Esophagus squamous epithelium (tissue), 5 donors: ENCODE data around the gene HMHB1. TPM values are rescaled to one million over a fixed set of nuclear protein-coding genes. Genes with fewer than 3 reads are reported as not detected.

Experiments
- DNase-seq: peaks from one replicate; lab custom pipeline; 2025; lab: John Stamatoyannopoulos, UW
- H3K27ac ChIP-seq, 4 donors: fragments of 200-600 bp; sonication (generic); one replicate each; pipeline ENCODE4 v1.5.1; 2016 to 2019; ENCODE audit warnings: mild to moderate bottlenecking in 1 of 4
- H3K27me3 ChIP-seq, 4 donors: fragments of 200-600 bp; sonication (generic); 1 replicate in 3 of 4; 2 replicates in 1 of 4; pipeline versions ENCODE4 v1.5.1 to v1.6.0; 2017 to 2021; ENCODE audit warnings: antibody characterized with exemption in 1 of 4
- H3K36me3 ChIP-seq, 3 donors: fragments of 200-600 bp; sonication (generic); one replicate each; pipeline ENCODE4 v1.5.1; 2016 to 2019
- H3K4me1 ChIP-seq, 3 donors: fragments of 200-600 bp; sonication (generic); one replicate each; pipeline ENCODE4 v1.5.1; 2017 to 2019
- H3K4me3 ChIP-seq, 4 donors: fragments of 200-600 bp; sonication (generic); 1 replicate in 3 of 4; 2 replicates in 1 of 4; pipeline ENCODE4 v1.5.1; 2016 to 2019; ENCODE audit warnings: mild to moderate bottlenecking in 2 of 4, moderate library complexity in 1 of 4
- H3K9me3 ChIP-seq, 3 donors: fragments of 200-600 bp; sonication (generic); one replicate each; pipeline ENCODE4 v1.5.1; 2016 to 2019
- CTCF ChIP-seq, 6 experiments: fragments of 450-650 bp in 4 of 6; fragments of 200-600 bp in 2 of 6; sonication (generic) in 2 of 6; IDR thresholded peaks; one replicate each; pipeline ENCODE4 v1.5.1; 2016 to 2019; ENCODE audit warnings: antibody characterized with exemption in 6 of 6, mild to moderate bottlenecking in 4 of 6, moderate library complexity in 4 of 6
- POLR2A ChIP-seq, 4 donors: fragments of 450-650 bp; IDR thresholded peaks; one replicate each; pipeline ENCODE4 v1.6.1; 2017; ENCODE audit warnings: antibody characterized with exemption in 4 of 4, mild to moderate bottlenecking in 4 of 4, moderate library complexity in 3 of 4
- WGBS, 2 donors: methylation state at CpG; one replicate each; pipeline ENCODE4 v1.1.5; 2018; 5-methylcytosine and 5-hydroxymethylcytosine counted together
- intact Hi-C: fragments of 100-400 bp; cut with DNase I; formaldehyde crosslinking; loops from one replicate; pipeline ENCODE4 v1.15.0; 2022
- total RNA-seq, 4 donors: library from RNA; depleted of rRNA; stranded (reverse); fragments of >200 nt; gene quantifications; one replicate each; pipeline ENCODE4 v1.1.0, GENCODE V29; 2016
- donor health status: DM: yes; HTN: yes; CAD: no.

The HMHB1 gene
- total RNA-seq, 4 donors from 2014 or later: not detected

GRCh38 chr5:143842920-143843319, 31.0 kb downstream of the HMHB1 start:
- no peak overlapping the region for H3K27ac ChIP-seq
- DNase-seq: no peak
- H3K9me3 ChIP-seq: no peaks in the 10 kb centered on the region
- H3K4me3 ChIP-seq: no peak overlapping the region
- H3K27me3 ChIP-seq: no peaks in the 10 kb centered on the region
- TF ChIP-seq POLR2A (IDR thresholded peaks at IDR 0.05) (no peak), CTCF (IDR thresholded peaks at IDR 0.05) (no peak)
- WGBS, 2 donors: 78 to 79% methylated on average over 2 of the region's 2 CpGs
- no peaks in the 10 kb centered on the region for H3K4me1 ChIP-seq
- intact Hi-C loops: no loop called here
- H3K36me3 ChIP-seq: no peaks in the 10 kb centered on the region

GRCh38 chr5:143843461-143843860, 31.5 kb downstream of the HMHB1 start:
- TF ChIP-seq POLR2A (IDR thresholded peaks at IDR 0.05) (no peak), CTCF (IDR thresholded peaks at IDR 0.05) (no peak)
- no peaks in the 10 kb centered on the region for H3K9me3 ChIP-seq
- no peak overlapping the region for H3K4me3 ChIP-seq
- no peaks in the 10 kb centered on the region for H3K27me3 ChIP-seq
- intact Hi-C loops: no loop called here
- no peaks in the 10 kb centered on the region for H3K36me3 ChIP-seq
- 65 to 82% methylated on average over 2 of the region's 2 CpGs for WGBS, 2 donors
- H3K27ac ChIP-seq: no peak overlapping the region
- DNase-seq: no peak
- H3K4me1 ChIP-seq: no peaks in the 10 kb centered on the region

GRCh38 chr5:143850050-143850683, 38.2 kb downstream of the HMHB1 start:
- intact Hi-C loops: no loop called here
- DNase-seq: no peak
- Histone ChIP-seq H3K4me3 (no peak overlapping the region), H3K27me3 (no peaks in the 10 kb centered on the region), H3K27ac (no peak overlapping the region), H3K36me3 (no peaks in the 10 kb centered on the region), H3K9me3 (no peaks in the 10 kb centered on the region), H3K4me1 (no peaks in the 10 kb centered on the region)
- 30 to 42% methylated on average over 3 of the region's 3 CpGs for WGBS, 2 donors
- TF ChIP-seq CTCF (IDR thresholded peaks at IDR 0.05) (no peak), POLR2A (IDR thresholded peaks at IDR 0.05) (no peak)

- DNase-seq: no peak
- intact Hi-C loops: no loop called here
- no peak for TF ChIP-seq POLR2A (IDR thresholded peaks at IDR 0.05)
- TF ChIP-seq CTCF (IDR thresholded peaks at IDR 0.05): no peak
- no peaks in the 10 kb centered on the region for H3K4me1 ChIP-seq
- H3K27ac ChIP-seq: no peak overlapping the region
- no peaks in the 10 kb centered on the region for H3K27me3 ChIP-seq
- no peak overlapping the region for H3K4me3 ChIP-seq
- H3K36me3 ChIP-seq: no peaks in the 10 kb centered on the region
- no peaks in the 10 kb centered on the region for H3K9me3 ChIP-seq
Observed at GRCh38 chr5:143851383-143851782, 39.4 kb downstream of the HMHB1 start.

GRCh38 chr5:143860211-143860610, 48.2 kb downstream of the HMHB1 start:
- 100% methylated on average over 1 of the region's 1 CpG for WGBS, 2 donors
- TF ChIP-seq POLR2A (IDR thresholded peaks at IDR 0.05) (no peak), CTCF (IDR thresholded peaks at IDR 0.05) (no peak)
- no peaks in the 10 kb centered on the region for H3K27me3 ChIP-seq
- H3K36me3 ChIP-seq: no peaks in the 10 kb centered on the region
- no peak overlapping the region for H3K4me3 ChIP-seq
- intact Hi-C loops: no loop called here
- no peaks in the 10 kb centered on the region for H3K9me3 ChIP-seq
- no peak for DNase-seq
- H3K27ac ChIP-seq: no peak overlapping the region
- H3K4me1 ChIP-seq: peaks cover 0 to 5% (median 0%) of the 10 kb centered on the region in 3 donors
